SH-SY5Y (cell line): ENCODE results near the gene NMRK1.

Experiments used
- GATA2 ChIP-seq: IDR thresholded peaks from 2 replicates; pipeline ENCODE4 v1.6.1; 2011; ENCODE audit warnings: mild to moderate bottlenecking, low read depth, low read length
- GATA3 ChIP-seq: IDR thresholded peaks from 2 replicates; pipeline ENCODE4 v1.6.1; 2011; ENCODE audit warnings: low read depth, mild to moderate bottlenecking, low read length, moderate library complexity

The NMRK1 gene

DNA sequence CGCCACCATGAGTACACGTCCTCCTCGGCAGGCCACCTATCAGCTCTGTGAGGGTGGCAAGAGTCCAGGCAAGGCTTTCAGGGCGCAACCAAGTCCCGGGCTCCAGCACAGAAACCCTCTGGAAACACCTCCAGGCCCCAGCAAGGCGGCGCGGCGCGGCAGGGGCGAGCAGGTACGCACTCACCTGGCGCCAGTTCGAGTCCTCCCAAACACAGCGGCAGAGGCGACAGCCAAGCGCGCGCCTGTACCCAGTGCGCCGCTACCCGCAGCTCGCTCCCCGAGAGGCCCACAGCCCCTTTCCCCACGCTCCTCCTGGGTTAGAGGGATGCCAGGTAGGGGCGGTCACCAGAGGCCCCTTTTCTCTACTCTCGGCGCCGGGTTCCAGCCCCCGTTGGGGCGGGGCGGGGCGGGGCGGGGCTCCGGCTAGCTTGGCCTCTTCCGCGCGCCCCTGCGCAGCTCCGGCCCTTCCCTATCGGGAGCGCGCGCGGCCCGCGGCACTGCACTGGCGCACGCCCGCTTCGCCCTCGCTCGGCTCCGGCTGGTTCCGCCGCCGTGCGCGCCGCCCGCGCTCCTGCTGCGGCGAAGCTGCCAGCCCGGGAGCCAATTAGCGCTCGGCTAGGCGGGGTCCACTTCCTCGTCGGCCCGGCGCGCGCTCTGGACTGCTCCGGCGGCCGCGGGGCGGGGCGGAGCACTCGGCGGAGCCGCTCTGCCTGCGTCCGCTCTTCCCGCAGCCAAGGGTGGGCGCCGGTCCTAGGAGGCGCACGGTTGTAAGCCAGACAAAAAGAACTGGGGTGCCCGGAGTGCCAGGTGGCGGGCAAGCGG lies at the start of gene NMRK1, which contains the start of gene OSTF1:
TSS of gene NMRK1 (minus strand) at position 332 of the 822 bp plus-strand sequence. CDS start 5,040 bp downstream, outside the sequence.
TSS of gene OSTF1 (plus strand) at position 691 of the 822 bp plus-strand sequence. CDS start 179 bp downstream, outside the sequence.
- no peak for TF ChIP-seq GATA3
- no peak for TF ChIP-seq GATA2

GRCh38 chr9:75134495-75134894 lies 46.5 kb upstream of the NMRK1 start:
- TF ChIP-seq GATA2 (no peak), GATA3 (no peak)

DNA sequence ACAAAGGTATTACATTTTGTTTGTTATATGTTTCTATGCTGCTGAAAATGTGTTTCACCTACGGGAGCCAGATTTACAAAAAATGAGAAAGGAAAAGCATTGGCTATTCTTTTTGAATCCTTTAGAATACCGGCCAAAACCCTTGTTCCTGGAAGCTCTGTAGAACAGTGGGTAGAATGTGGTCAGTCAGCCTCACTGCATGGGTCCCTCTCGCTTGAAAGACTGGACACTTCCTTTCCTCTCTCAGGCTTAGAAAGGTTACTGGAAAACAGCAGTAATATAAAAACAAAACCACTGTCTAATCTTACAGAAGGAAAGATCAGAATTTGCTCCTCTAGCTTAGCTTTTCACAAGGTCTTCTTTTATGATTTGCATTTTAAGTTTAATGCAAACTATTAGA lies 45.4 kb upstream of the NMRK1 start:
- no peak for TF ChIP-seq GATA3
- TF ChIP-seq GATA2: no peak

DNA sequence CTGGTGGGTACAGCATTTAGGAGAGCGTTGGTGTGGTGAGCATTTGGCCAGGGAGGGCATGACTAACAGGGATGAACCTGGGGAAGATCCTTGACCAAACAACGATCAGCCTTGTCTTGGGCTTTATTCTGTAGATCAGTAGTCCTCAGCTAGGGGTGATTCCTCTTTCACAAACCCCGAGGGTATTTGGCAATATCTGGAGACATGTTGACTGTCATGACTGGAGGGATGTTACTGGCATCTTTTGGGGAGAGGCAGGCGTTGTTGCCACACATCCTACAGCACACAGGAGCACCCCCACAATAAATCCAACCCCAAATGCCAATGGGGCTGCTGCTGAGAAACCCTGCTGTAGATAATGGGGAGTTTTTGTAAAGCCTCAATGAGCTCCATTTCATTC lies 44.3 kb upstream of the NMRK1 start:
- TF ChIP-seq GATA3 (no peak), GATA2 (no peak)

GRCh38 chr9:75131700-75132099 lies 43.7 kb upstream of the NMRK1 start:
- TF ChIP-seq GATA2 (no peak), GATA3 (no peak)

- TF ChIP-seq GATA2 (no peak), GATA3 (no peak)
These were observed 42.8 kb upstream of the NMRK1 start for GRCh38 chr9:75130621-75131230.

- no peak for TF ChIP-seq GATA3
- no peak for TF ChIP-seq GATA2
These were observed 42.2 kb upstream of the NMRK1 start for GRCh38 chr9:75130172-75130571.

DNA sequence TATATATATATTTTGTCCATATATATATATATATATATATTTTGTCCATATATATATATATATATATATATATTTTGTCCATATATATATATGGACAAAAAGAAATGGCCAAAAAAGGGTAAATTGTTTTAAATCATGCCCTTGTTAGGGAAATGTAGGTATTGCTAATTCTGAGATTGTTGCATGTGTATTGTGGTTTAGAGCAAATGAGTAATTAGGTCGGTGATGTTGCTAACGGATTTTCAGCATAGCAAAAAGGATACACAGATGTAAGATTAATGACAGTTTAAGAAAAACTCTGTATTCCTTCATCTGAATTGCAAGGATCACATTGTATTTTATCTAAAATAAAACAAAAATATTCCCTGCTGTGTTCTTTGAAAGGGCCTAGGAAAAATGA lies 40.6 kb upstream of the NMRK1 start:
- no peak for TF ChIP-seq GATA3
- no peak for TF ChIP-seq GATA2

- no peak for TF ChIP-seq GATA3
- no peak for TF ChIP-seq GATA2
These were observed 35.7 kb upstream of the NMRK1 start for GRCh38 chr9:75123696-75124095.

DNA sequence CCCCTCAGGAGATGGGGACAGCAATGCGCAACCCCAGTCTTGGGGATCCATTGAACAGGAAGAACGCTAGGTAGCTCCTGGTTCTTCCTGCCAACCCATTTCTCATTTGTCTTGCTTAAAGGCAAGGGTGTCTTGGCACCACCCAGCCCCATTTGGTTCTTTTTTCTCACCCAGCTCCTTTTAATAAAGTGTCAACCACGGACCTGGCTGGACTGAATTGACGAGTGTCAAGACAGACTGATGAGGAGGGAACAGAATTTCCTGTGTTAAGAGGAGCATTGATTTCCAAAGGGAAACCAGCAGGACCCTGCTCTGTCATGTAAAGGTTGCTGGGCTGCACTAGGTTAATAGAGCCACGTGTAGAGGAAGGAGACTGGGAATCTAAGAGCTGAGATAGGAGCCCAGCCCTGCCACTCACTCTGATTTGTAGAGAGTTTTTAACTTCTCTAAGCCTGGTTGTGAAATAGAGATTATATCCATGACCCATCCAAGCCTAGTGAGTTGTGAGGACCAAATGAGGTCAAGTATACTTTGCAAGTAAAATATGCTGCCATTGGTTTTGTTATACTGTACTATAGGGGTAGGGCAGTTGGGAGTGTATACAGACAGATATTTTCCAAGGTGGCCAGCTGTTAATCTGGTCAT lies 34.1 kb upstream of the NMRK1 start:
- no peak for TF ChIP-seq GATA3

- TF ChIP-seq GATA2 (no peak), GATA3 (no peak)
These were observed 32.7 kb upstream of the NMRK1 start for GRCh38 chr9:75120686-75121085.

- TF ChIP-seq GATA2 (no peak), GATA3 (no peak)
These were observed 29.6 kb upstream of the NMRK1 start for GRCh38 chr9:75117564-75117963.

DNA sequence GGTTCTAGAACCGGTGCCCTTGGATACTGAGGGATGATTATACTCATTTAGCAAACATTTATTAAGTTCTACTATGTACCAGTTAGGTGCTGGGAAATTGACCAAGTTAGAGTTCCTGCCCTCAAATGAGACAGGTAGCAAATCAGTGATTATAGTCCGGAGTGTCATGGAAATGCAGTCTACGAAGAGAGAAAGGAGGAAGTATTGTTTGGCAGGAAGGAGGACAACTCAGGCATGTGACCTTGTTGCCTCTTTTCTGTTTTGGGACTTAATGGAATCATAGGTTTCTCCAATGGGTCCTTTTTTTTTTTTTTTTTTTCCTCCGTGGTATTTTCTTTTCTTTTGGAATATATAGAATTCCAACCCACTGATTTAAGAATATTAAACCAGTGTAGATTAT lies 28.4 kb upstream of the NMRK1 start:
- TF ChIP-seq GATA2: no peak
- no peak for TF ChIP-seq GATA3

DNA sequence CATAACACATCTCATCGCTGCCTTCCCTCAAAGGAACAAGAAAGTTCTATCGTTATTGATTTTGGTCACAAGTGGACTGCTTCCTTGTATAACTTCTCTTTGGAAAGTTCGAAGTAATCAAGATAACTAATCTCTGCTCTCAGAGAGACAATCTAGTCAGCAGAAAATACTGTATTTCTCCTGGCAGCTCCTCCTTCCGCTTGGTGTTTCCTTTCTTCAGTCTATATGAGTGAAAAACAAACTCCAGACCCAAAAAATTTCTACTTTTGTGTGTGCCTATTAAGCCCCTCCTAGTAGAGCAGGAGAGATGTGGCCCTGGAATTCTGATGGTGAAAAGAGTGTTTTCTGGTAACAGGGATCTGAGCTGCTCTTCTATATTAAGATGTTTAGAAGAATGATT lies 24.8 kb upstream of the NMRK1 start:
- no peak for TF ChIP-seq GATA3
- no peak for TF ChIP-seq GATA2

GRCh38 chr9:75111019-75111622 lies 23.2 kb upstream of the NMRK1 start:
- TF ChIP-seq GATA2 (no peak), GATA3 (no peak)
